ENCODE measurements around the gene SLC2A6. TPM values are rescaled to one million over a fixed set of nuclear protein-coding genes. Genes with fewer than 3 reads are reported as not detected.
A peak's percentile ranks its signal among the peaks of the same experiment; 100 is the strongest.
"Not testable (repeated sequence)": the region's sequence is repeated elsewhere in the genome, so short reads cannot be mapped to it uniquely, and the experiment has no call there.

Gene SLC2A6
- total RNA-seq, 2 donors from 2014 or later: 1.6 to 2.9 TPM

DNA sequence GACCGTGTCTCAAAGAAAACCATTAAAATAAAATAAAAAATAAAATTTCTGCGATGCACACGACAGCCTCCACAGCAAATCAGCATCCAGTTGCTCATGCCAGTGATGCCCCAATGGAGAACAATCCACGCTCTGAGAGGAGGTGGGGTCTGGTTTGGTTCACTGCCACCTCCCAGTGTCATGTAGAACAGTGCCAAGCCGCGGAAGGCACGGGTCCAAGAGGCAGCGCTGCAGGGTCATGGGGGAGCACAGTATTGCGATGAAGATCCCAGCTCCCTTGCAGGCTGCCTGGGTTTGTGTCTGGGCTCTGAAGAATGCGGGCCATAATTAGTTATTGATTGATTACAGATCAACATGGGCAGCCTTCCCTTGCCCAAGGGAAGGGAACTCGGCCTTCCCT is 25.2 kb downstream of the SLC2A6 start:
- DNase-seq (no peak), ATAC-seq (no peak)
- intact Hi-C loops (cut with DNase I, micrococcal nuclease): no loop called here

DNA sequence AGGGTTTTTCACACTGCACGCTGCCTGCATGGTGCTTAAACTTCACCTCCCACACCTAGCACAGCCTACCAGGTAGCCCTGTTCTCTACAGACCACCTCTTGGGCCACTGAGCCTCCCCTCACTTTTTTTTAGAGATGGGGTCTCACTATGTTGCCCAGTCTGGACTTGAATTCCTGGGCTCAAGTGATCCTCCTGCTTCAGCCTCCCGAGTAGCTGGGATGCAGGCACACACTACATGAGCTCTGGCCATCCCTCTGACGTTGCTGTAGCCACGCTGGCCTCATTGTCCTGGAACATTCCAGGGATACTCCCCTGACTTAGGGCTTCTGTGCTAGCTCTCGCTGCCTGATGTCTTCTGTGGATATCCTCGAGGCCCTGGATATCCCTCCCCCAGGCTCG is 26.3 kb downstream of the SLC2A6 start:
- DNase-seq (no peak), ATAC-seq (no peak)
- intact Hi-C loops (cut with DNase I, micrococcal nuclease): no loop called here

DNA sequence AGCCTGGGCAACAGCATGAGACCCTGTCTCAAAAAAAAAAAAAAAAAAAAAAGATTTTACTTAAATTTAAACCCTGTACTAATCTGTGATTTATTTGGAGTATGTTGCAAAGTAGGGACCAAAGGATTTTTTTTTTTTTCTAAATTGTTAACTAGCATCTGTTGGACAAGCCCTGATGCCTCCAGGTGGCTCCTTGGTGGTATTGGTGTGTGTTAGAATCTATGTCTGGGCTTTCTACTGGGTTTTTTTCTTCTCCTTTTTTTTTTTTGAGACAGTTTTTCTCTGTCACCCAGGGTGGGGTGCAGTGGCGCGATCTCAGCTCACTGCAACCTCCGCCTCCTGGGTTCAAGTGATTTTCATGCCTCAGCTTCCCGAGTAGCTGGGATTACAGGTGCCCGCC is 27.0 kb downstream of the SLC2A6 start:
- DNase-seq; ATAC-seq; intact Hi-C loops (cut with DNase I, micrococcal nuclease): not testable (repeated sequence)

DNA sequence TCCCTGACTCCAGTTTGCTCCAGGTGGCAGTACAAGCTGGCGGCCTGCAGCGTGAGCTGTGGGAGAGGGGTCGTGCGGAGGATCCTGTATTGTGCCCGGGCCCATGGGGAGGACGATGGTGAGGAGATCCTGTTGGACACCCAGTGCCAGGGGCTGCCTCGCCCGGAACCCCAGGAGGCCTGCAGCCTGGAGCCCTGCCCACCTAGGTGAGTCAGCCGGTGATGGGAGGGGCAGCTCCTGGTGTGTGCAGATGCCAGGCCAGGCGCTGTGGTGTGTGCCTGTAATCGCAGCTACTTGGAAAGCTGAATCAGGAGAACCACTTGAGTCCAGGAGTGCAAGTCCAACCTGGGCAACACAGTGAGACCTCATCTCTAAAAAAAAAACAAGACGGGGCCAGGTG is 29.1 kb downstream of the SLC2A6 start:
- DNase-seq: peak; percentile 58
- ATAC-seq: peak; percentile 96
- intact Hi-C loops (cut with DNase I, micrococcal nuclease): no loop called here

DNA sequence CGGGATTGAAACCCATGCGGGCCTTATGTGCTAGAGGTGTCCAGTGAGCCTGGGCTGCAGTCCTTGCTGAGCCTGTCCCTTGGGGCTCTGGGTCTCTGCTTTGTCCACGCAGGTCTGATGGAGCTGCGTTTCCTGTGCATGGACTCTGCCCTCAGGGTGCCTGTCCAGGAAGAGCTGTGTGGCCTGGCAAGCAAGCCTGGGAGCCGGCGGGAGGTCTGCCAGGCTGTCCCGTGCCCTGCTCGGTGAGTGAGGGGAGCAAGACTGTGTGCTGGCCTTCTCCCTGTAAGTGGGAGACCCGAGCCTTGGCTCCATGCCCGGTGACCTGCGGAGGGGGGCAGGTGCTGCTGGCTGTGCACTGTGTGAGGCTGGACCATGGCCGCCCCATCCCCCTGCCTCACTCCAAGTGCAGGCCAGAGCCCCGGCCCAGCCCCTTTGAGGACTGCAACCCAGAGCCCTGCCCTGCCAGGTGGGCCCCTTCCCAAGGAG is 30.4 kb downstream of the SLC2A6 start:
- intact Hi-C loops (cut with DNase I, micrococcal nuclease): no loop called here
- no peak for DNase-seq
- peak; percentile 32 for ATAC-seq

DNA sequence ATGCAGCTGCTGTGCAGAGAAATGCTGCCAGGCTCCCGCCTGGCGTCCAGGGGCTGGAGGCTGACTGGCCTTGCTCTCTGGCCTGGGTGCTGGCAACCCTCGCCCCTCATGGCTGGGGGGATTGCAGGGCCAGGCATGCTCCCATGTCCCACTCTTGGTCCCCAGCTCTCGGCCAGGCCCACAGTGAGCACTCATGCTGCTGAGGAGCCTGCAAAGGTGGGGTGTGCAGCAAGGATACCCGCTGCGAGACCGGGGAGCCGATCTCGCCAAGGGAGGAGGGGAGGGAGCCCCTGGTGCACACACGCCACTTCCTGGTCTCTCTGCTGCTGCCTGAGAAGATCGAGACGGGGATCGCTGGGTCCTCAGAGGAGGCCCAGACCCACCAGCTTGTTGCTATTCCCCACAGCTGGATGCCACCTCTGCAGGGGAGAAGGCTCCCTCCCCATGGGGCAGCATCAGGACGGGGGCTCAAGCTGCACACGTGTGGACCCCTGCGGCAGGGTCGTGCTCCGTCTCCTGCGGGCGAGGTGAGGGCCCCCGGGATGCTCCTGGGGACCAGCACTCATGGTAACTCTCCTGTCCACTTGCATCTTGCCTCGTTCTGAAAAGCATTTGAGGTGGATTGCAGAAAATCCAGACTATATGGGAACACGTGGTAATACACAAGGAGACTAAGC is 33.5 kb downstream of the SLC2A6 start:
- DNase-seq: no peak
- no peak for ATAC-seq
- intact Hi-C loops (cut with DNase I, micrococcal nuclease): no loop called here

DNA sequence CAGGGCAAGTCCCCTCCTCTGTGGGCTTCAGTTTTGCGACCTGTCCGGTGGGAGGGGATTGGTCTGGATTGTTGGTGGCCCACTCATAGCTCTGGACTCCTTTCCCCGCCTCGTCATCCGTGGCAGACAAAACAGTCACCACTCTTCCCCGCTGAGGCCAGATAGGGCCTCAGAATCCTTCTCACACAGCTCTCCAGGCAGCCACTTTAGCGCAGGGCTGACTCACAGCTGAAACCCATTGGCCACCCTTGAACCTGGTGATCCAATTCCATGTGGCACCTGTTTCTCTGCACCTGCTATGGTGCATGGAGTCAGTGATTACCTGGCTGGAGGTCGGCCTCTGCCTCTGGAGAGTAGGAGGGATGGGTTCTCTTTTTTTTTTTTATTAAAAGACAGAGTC is 34.9 kb downstream of the SLC2A6 start:
- intact Hi-C loops (cut with DNase I, micrococcal nuclease): no loop called here
- no peak for DNase-seq
- no peak for ATAC-seq

DNA sequence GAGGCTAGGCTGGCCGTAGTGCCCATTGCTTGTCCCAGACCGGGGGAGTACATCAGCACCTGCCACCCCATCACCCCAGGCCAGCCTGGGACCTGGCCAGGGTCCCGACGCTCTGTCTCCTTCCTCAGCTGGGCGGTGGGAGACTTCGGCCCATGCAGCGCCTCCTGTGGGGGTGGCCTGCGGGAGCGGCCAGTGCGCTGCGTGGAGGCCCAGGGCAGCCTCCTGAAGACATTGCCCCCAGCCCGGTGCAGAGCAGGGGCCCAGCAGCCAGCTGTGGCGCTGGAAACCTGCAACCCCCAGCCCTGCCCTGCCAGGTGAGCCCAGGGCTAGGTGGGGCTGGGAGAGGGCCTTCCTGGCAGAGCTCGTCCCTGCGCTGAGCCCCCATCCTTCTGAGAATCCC is 35.7 kb downstream of the SLC2A6 start:
- intact Hi-C loops (cut with DNase I, micrococcal nuclease): no loop called here
- no peak for DNase-seq
- no peak for ATAC-seq

DNA sequence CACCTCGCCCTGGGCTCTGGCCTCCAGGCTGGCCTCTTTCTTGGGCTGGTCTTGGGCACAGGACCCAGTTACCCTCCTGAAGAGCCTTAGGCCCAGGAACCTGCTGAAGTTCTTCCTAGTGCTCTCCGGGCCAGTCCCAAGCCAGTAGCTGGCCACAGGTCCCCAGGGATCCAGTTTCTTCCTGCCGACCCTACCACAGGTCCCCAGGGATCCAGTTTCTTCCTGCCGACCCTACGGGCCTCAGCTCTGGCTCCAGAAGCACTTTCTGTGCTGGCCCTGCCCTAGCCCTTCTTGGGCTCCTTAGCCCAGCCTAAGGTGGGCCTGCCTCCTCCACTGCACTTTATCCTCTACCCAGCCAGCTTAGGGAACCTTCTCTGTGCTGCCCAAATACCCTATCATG is 37.3 kb downstream of the SLC2A6 start:
- DNase-seq: no peak
- no peak for ATAC-seq
- intact Hi-C loops (cut with DNase I, micrococcal nuclease): no loop called here

DNA sequence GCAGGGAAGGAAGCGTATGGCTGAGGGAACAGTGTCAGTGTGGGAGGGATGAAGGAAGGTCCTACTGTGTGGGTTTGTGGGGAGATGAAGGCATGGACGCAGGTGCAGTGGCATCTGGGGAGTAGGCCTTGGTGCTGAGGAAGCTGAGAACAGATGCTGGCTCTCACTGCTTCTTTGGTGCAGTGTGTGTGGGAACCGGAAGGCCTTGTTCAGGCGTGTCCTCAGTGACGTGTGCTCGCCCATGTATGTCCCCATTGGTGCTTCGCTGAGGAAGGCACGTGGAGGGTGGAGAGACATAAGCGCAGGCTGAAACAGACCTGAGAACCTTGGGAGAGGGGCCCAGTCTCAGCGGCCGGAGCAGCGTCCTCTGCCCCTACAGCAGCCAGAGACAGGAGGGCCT is 38.0 kb downstream of the SLC2A6 start:
- intact Hi-C loops (cut with DNase I, micrococcal nuclease): no loop called here
- ATAC-seq (no peak), DNase-seq (no peak)

DNA sequence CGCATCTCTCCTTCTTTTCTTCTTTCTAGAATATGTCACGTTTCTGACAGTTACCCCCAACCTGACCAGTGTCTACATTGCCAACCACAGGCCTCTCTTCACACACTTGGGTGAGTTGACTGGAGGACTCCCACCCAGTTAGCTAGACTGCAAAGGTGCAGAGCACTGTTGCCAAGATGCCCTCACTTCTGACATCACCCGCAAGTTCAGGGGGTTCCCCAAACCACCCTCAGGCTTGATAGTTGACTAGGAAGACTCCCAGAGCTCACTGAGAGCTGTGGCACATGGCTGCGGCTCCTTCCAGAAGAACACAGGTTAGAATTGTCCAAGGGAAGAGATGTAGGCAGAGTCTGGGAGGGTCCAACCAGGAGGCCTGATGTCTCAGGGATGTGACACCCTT is 39.6 kb downstream of the SLC2A6 start:
- DNase-seq (no peak), ATAC-seq (no peak)
- intact Hi-C loops (cut with DNase I, micrococcal nuclease): no loop called here

DNA sequence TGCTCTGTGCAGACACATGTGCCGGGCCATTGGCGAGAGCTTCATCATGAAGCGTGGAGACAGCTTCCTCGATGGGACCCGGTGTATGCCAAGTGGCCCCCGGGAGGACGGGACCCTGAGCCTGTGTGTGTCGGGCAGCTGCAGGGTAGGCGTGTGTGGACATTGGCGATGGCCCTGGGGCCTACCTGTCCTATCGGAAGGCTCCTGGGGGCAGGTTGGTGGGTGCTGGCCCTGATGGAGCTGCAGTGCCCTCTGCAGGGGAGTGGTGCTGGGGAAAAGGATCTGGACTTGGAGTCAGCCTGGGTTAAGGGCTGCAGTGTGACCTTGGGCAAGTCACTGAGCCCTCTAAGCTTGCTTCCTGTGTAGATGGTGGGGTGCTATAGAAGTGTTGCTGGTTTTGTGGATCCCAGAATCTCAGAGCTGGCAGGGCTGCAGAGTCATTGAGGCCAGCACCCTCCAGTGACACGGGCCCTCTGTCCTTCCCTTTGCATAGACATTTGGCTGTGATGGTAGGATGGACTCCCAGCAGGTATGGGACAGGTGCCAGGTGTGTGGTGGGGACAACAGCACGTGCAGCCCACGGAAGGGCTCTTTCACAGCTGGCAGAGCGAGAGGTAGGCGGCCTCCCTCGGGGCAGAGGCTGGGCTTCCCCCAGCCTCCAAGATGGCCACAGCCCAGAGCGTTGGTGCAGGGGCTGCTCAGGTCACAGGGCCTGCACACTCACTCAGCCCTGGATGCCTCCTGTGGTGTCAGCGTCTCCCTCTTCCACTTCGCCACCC is 41.0 kb downstream of the SLC2A6 start:
- no peak for DNase-seq
- ATAC-seq: peak; percentile 63
- intact Hi-C loops (cut with DNase I, micrococcal nuclease): no loop called here

DNA sequence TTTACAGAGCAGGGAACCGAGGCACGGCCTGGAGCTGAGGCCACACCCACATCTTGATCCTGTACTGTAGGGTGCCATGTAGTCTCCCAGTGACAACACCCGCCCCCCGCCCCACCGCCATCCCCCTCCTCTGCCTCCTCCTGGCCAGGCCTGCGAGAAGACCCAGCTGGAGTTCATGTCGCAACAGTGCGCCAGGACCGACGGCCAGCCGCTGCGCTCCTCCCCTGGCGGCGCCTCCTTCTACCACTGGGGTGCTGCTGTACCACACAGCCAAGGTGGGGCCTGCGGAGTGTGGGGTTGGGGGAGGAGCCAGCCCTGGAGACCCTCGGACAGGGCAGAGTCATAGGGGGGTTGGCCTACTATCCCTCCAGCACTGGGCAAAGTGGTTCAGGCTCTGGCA is 42.2 kb downstream of the SLC2A6 start:
- no peak for ATAC-seq
- DNase-seq: no peak
- intact Hi-C loops (cut with DNase I, micrococcal nuclease): no loop called here

DNA sequence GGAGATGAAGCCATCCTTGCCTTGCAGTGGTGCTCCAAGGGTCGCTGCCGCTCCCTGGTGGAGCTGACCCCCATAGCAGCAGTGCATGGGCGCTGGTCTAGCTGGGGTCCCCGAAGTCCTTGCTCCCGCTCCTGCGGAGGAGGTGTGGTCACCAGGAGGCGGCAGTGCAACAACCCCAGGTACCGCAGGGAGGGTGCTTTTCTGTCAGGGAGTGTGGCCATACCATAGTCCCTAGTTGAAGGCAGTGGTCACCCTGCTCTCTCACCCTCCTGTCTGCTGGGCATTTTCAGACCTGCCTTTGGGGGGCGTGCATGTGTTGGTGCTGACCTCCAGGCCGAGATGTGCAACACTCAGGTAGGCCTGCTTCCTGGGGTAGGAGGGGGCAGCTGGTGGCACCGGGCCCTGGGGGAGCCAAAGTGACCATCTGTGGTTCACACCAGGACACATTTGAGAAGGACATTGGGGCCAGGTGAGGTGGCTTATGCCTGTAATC is 45.5 kb downstream of the SLC2A6 start:
- intact Hi-C loops (cut with DNase I, micrococcal nuclease): no loop called here
- ATAC-seq: no peak
- DNase-seq: no peak

DNA sequence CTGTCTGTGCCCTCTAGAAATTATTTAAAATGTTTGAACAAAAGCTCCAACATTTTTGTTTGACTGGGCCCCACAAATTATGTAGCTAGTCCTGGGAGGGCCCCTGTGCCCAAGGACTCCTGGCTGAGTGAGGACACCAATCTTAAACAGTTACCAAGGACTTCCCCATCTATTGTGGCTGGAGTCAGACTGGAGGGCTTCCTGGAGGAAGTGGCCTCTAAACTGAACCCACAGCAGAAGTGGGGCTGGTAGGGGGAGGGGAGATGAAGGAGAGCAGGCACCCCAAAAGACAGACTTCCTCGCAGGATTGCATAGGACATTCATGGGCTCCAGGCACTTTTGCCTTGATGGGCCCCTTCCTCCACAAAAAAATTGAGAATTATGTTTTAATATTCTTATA is 48.7 kb downstream of the SLC2A6 start:
- DNase-seq (no peak), ATAC-seq (no peak)
- intact Hi-C loops (cut with DNase I, micrococcal nuclease): no loop called here

DNA sequence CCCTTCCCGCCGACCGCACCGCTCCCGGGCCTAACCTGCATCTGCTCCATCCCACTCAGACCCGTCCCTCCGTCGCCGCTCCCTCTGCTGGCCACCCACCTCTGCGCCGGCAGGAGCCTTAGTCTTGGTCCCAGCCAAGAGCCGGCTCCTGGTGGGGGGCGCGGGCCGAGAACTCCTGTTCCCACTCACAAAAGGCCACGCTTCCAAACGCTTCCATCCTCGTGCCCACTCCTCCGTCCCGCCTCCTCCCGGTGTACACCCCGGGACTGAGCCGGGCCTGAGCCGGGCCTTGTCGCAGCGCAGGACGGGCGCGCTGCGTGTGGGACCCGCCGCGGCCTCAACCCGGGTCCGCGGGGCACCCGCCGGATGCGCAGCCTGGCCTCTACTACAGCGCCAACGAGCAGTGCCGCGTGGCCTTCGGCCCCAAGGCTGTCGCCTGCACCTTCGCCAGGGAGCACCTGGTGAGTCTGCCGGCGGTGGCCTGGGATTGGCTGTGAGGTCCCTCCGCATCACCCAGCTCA is 49.2 kb downstream of the SLC2A6 start:
- intact Hi-C loops (cut with DNase I, micrococcal nuclease): no loop called here
- peak; percentile 49 to 65 for DNase-seq
- ATAC-seq: peak; percentile 65

DNA sequence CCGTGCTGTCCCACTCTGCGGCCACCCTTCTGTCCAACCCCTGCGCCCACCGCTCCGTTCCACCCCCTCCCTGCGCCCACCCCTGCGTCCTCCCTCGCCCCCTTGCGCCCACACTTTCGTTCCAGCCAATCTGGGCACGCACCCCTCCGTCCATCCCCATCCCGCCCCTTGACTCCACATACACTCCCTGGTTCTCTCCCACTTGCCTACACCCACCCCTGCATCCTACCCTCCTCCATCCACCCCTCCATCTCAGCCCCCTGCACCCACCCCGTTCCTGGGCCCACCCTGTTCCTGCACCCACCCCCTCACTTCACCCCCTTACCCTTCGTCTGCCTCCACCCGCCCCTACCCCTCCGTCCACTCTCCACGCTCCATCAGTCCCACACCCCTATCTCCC is 49.7 kb downstream of the SLC2A6 start:
- ATAC-seq (no peak), DNase-seq (no peak)
- intact Hi-C loops (cut with DNase I, micrococcal nuclease): no loop called here

DNA sequence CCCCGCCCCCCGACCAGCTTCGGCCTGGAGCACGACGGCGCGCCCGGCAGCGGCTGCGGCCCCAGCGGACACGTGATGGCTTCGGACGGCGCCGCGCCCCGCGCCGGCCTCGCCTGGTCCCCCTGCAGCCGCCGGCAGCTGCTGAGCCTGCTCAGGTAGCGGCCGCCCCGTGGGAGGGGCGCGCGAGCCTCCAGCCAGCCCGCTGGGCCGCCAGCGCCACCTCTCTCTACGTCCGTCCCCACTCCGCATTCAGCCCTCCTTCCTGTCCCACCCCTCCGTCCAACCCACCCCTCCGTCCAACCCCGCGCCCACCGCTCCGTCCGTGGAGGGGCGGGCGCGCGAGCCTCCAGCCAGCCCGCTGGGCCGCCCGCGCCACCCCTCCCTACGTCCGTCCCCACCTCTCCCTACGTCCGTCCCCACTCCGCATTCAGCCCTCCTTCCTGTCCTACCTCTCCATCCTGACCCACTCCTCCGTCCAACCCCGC is 50.2 kb downstream of the SLC2A6 start:
- ATAC-seq (peak; percentile 76), DNase-seq (peak in 1 of 2 donors; percentile 52)
- intact Hi-C loops (cut with DNase I, micrococcal nuclease): no loop called here

DNA sequence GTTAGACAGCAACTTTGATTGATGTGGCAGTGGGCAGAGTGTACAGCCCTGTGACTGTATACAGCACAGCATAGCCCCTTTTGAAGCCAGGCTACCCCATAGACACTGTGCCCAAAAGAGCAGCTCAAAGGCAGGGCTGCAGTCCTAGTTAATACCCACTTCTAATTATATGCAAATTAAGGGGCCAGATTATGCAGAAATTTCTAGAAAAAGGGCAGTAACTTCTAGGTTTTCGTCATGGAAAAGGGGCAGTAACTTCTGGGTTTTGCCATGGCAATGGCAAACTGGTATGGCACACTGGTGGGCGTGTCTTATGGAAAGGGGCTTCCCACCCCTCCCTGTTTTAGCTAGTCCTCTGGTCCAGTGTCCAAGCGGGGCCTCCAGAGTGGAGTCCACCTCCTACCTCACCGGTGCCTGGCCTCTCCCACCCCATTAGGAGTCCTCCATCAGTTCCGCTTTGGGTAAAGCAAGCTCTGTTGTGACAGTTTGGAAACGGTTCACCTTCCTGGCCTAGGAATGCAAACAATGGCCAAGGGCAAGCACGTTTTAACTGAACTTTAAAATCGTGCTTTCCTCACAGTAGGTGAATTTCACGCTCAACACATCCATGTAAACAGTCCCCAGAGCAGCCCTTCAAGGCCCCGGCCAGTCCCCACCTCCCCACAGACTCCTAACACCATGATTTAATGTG is 51.1 kb downstream of the SLC2A6 start:
- ATAC-seq: no peak
- intact Hi-C loops (cut with DNase I, micrococcal nuclease): no loop called here
- no peak for DNase-seq
